HepG2 (cell line): ENCODE data around the gene GNA15. TPM values are rescaled to one million over a fixed set of nuclear protein-coding genes. Genes with fewer than 3 reads are reported as not detected.

Source experiments
- CBFB ChIP-seq: sonication (generic); formaldehyde crosslinking; IDR thresholded peaks from 2 replicates; pipeline ENCODE4 v1.4.0; 2020; ENCODE audit warnings: missing genetic modification reagents
- EHMT2 ChIP-seq: fragments of 200-600 bp; sonication (generic); IDR thresholded peaks from 2 replicates; pipeline ENCODE4 v1.7.0; 2017; ENCODE audit warnings: antibody characterized with exemption, low read depth, low read length, borderline replicate concordance
- MAFK ChIP-seq, 2 experiments: IDR thresholded peaks in 1 of 2; conservative IDR thresholded peaks in 1 of 2; 2 replicates each; pipeline ENCODE4 v1.6.1; 2011; ENCODE audit warnings: improper control_type of control experiment in 2 of 2, low read length in 2 of 2
- MTA3 ChIP-seq: sonication (generic); formaldehyde crosslinking; IDR thresholded peaks from 2 replicates; pipeline ENCODE4 v1.4.0; 2020; ENCODE audit warnings: missing genetic modification reagents
- NFE2L2 ChIP-seq: fragments of 150-350 bp; IDR thresholded peaks from 2 replicates; pipeline ENCODE4 v1.6.1; 2014; ENCODE audit warnings: low read length
- NFIB ChIP-seq: sonication (generic); formaldehyde crosslinking; IDR thresholded peaks from 2 replicates; pipeline ENCODE4 v1.9.0; 2021; ENCODE audit warnings: missing genetic modification reagents, mild to moderate bottlenecking, borderline replicate concordance
- SP140L ChIP-seq: sonication (generic); formaldehyde crosslinking; IDR thresholded peaks from 2 replicates; pipeline ENCODE4 v1.4.0; 2020; ENCODE audit warnings: missing genetic modification reagents, borderline replicate concordance
- SSRP1 ChIP-seq: IDR thresholded peaks from 2 replicates; pipeline ENCODE4 v1.6.1; 2016; ENCODE audit warnings: control low read depth
- SYNCRIP ChIP-seq: fragments of 200-400 bp; formaldehyde crosslinking; IDR thresholded peaks from 2 replicates; pipeline ENCODE4 v1.6.1; 2018; ENCODE audit warnings: mild to moderate bottlenecking, low read depth, low read length; ENCODE audit not compliant: insufficient read depth
- TRIM24 ChIP-seq: sonication (generic); formaldehyde crosslinking; IDR thresholded peaks from 2 replicates; pipeline ENCODE4 v1.8.0; 2022; ENCODE audit warnings: mild to moderate bottlenecking, missing genetic modification reagents
- ZNF367 ChIP-seq: sonication (generic); formaldehyde crosslinking; IDR thresholded peaks from 2 replicates; pipeline ENCODE4 v1.4.0; 2020; ENCODE audit warnings: missing genetic modification reagents, borderline replicate concordance
- ZNF547 ChIP-seq: sonication (generic); formaldehyde crosslinking; IDR thresholded peaks from 2 replicates; pipeline ENCODE4 v1.5.1; 2020; ENCODE audit warnings: mild to moderate bottlenecking, missing genetic modification reagents
- ZNF562 ChIP-seq: sonication (generic); formaldehyde crosslinking; IDR thresholded peaks from 2 replicates; pipeline ENCODE4 v1.8.0; 2022; ENCODE audit warnings: missing genetic modification reagents, borderline replicate concordance
- ZNF567 ChIP-seq: sonication (generic); formaldehyde crosslinking; IDR thresholded peaks from 2 replicates; pipeline ENCODE4 v1.8.1; 2023; ENCODE audit warnings: mild to moderate bottlenecking, missing genetic modification reagents, borderline replicate concordance
- ZNF605 ChIP-seq: sonication (generic); formaldehyde crosslinking; IDR thresholded peaks from 2 replicates; pipeline ENCODE4 v1.8.0; 2022; ENCODE audit warnings: mild to moderate bottlenecking, missing genetic modification reagents
- polyA plus RNA-seq, 8 experiments: library from polyadenylated mRNA; depleted of rRNA in 3 of 8; stranded (reverse) in 7 of 8; unstranded in 1 of 8; fragments of >200 nt; fragmentation: Illumina TruSeq in 4 of 8; extraction: Trizol in 4 of 8; gene quantifications; 2 replicates each; pipeline versions ENCODE4 v1.2.1 to v1.2.3, GENCODE V29; 2011 to 2016; ENCODE audit warnings: low read depth in 4 of 8, missing spikeins in 1 of 8, mixed read lengths in 1 of 8; ENCODE audit not compliant: insufficient read depth in 1 of 8
- total RNA-seq, 5 experiments: library from RNA; depleted of rRNA; stranded (reverse); fragments of >200 nt; fragmentation: Illumina TruSeq; extraction: Trizol; gene quantifications; 2 replicates each; pipeline ENCODE4 v1.2.3, GENCODE V29; 2016; ENCODE audit warnings: low read depth in 1 of 5
- TF ChIP-seq, protein P1 (sequence below): sonication (generic); formaldehyde crosslinking; IDR thresholded peaks from 2 replicates; pipeline ENCODE4 v1.5.0; 2020; ENCODE audit warnings: missing genetic modification reagents
- TF ChIP-seq, protein P2 (sequence below): sonication (generic); formaldehyde crosslinking; IDR thresholded peaks from 2 replicates; pipeline ENCODE4 v1.5.0; 2020; ENCODE audit warnings: mild to moderate bottlenecking, low read depth, missing genetic modification reagents, borderline replicate concordance
- TF ChIP-seq, protein P3 (sequence below): sonication (generic); formaldehyde crosslinking; IDR thresholded peaks from 2 replicates; pipeline ENCODE4 v1.8.1; 2023; ENCODE audit warnings: mild to moderate bottlenecking, missing genetic modification reagents, borderline replicate concordance
- TF ChIP-seq, protein P4 (sequence below): sonication (generic); formaldehyde crosslinking; IDR thresholded peaks from 2 replicates; pipeline ENCODE4 v1.5.0; 2020; ENCODE audit warnings: mild to moderate bottlenecking, missing genetic modification reagents
- TF ChIP-seq, protein P5 (sequence below): sonication (generic); formaldehyde crosslinking; IDR thresholded peaks from 2 replicates; pipeline ENCODE4 v1.5.1; 2020; ENCODE audit warnings: missing genetic modification reagents, mild to moderate bottlenecking, borderline replicate concordance
- TF ChIP-seq, protein P6 (sequence below): sonication (generic); formaldehyde crosslinking; IDR thresholded peaks from 2 replicates; pipeline ENCODE4 v1.4.0; 2020; ENCODE audit warnings: mild to moderate bottlenecking, missing genetic modification reagents
- TF ChIP-seq, protein P7 (sequence below): sonication (generic); formaldehyde crosslinking; IDR thresholded peaks from 2 replicates; pipeline ENCODE4 v1.8.0; 2022; ENCODE audit warnings: missing genetic modification reagents, mild to moderate bottlenecking, borderline replicate concordance

Gene GNA15
- total and polyA plus RNA-seq, 2 of the 13 experiments (the other 11 are each of a cell fraction or from before 2014, with no cell fraction given) = not detected

DNA sequence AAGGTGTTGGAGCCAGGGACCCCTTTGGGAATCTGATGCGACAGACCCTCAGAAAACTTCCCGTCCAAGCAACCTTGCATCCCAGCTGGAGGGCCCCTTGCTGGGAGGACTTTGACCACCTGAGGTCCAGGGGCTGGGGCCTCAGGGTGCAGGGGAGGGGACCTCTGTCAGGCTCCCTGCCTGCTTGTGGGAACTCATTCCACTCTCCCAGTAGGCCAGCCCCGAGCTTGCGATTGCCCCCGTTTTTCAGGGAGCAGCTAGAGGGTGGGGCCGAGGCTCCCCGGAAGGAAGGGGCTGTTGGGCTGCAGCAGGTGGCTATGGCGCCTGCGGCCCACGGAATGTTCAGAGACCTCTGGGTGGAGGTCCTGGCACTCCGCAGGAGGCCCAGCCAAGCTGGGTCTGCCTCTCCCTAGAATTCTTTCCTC, 38.9 kb upstream of the GNA15 start (continued):
- TF ChIP-seq, protein P1, sequence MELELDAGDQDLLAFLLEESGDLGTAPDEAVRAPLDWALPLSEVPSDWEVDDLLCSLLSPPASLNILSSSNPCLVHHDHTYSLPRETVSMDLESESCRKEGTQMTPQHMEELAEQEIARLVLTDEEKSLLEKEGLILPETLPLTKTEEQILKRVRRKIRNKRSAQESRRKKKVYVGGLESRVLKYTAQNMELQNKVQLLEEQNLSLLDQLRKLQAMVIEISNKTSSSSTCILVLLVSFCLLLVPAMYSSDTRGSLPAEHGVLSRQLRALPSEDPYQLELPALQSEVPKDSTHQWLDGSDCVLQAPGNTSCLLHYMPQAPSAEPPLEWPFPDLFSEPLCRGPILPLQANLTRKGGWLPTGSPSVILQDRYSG (CRISPR knock-in tag) = no peak
- TF ChIP-seq, protein P2, sequence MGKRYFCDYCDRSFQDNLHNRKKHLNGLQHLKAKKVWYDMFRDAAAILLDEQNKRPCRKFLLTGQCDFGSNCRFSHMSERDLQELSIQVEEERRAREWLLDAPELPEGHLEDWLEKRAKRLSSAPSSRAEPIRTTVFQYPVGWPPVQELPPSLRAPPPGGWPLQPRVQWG (CRISPR knock-in tag) = no peak
- no peak for TF ChIP-seq CBFB (CRISPR knock-in tag)
- no peak for TF ChIP-seq MAFK (conservative IDR thresholded peaks at IDR 0.05 in 1 of 2, IDR thresholded peaks at IDR 0.05 in 1 of 2; ENCODE audit: low read length in 2 of 2)
- no peak for TF ChIP-seq ZNF567 (CRISPR knock-in tag)
- 0 out of 2 replicates have a peak, but pooled peaks have one; percentile 49 for TF ChIP-seq ZNF547 (CRISPR knock-in tag)
- TF ChIP-seq SP140L (CRISPR knock-in tag) = no peak
- TF ChIP-seq EHMT2 = no peak
- no peak for TF ChIP-seq ZNF367 (CRISPR knock-in tag)
- TF ChIP-seq, protein P3, sequence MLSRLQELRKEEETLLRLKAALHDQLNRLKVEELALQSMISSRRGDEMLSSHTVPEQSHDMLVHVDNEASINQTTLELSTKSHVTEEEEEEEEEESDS = no peak
- TF ChIP-seq, protein P4, sequence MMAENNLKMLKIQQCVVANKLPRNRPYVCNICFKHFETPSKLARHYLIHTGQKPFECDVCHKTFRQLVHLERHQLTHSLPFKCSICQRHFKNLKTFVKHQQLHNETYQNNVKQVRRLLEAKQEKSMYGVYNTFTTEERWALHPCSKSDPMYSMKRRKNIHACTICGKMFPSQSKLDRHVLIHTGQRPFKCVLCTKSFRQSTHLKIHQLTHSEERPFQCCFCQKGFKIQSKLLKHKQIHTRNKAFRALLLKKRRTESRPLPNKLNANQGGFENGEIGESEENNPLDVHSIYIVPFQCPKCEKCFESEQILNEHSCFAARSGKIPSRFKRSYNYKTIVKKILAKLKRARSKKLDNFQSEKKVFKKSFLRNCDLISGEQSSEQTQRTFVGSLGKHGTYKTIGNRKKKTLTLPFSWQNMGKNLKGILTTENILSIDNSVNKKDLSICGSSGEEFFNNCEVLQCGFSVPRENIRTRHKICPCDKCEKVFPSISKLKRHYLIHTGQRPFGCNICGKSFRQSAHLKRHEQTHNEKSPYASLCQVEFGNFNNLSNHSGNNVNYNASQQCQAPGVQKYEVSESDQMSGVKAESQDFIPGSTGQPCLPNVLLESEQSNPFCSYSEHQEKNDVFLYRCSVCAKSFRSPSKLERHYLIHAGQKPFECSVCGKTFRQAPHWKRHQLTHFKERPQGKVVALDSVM = no peak
- TF ChIP-seq NFE2L2 = no peak
- TF ChIP-seq NFIB = no peak
- TF ChIP-seq MTA3 = no peak
- no peak for TF ChIP-seq ZNF562
- TF ChIP-seq ZNF605 (CRISPR knock-in tag) = peak; percentile 43; the same call in 1 of the 2 replicates
- TF ChIP-seq, protein P5, sequence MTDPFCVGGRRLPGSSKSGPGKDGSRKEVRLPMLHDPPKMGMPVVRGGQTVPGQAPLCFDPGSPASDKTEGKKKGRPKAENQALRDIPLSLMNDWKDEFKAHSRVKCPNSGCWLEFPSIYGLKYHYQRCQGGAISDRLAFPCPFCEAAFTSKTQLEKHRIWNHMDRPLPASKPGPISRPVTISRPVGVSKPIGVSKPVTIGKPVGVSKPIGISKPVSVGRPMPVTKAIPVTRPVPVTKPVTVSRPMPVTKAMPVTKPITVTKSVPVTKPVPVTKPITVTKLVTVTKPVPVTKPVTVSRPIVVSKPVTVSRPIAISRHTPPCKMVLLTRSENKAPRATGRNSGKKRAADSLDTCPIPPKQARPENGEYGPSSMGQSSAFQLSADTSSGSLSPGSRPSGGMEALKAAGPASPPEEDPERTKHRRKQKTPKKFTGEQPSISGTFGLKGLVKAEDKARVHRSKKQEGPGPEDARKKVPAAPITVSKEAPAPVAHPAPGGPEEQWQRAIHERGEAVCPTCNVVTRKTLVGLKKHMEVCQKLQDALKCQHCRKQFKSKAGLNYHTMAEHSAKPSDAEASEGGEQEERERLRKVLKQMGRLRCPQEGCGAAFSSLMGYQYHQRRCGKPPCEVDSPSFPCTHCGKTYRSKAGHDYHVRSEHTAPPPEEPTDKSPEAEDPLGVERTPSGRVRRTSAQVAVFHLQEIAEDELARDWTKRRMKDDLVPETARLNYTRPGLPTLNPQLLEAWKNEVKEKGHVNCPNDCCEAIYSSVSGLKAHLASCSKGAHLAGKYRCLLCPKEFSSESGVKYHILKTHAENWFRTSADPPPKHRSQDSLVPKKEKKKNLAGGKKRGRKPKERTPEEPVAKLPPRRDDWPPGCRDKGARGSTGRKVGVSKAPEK = no peak
- 0 out of 2 replicates have a peak, but pooled peaks have one; percentile 11 for TF ChIP-seq SSRP1 (CRISPR knock-in tag)
- TF ChIP-seq, protein P6, sequence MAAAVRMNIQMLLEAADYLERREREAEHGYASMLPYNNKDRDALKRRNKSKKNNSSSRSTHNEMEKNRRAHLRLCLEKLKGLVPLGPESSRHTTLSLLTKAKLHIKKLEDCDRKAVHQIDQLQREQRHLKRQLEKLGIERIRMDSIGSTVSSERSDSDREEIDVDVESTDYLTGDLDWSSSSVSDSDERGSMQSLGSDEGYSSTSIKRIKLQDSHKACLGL = no peak; the same call in 1 of the 2 replicates
- TF ChIP-seq TRIM24 (CRISPR knock-in tag) = no peak
- no peak for TF ChIP-seq SYNCRIP
- TF ChIP-seq, protein P7, sequence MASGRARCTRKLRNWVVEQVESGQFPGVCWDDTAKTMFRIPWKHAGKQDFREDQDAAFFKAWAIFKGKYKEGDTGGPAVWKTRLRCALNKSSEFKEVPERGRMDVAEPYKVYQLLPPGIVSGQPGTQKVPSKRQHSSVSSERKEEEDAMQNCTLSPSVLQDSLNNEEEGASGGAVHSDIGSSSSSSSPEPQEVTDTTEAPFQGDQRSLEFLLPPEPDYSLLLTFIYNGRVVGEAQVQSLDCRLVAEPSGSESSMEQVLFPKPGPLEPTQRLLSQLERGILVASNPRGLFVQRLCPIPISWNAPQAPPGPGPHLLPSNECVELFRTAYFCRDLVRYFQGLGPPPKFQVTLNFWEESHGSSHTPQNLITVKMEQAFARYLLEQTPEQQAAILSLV (CRISPR knock-in tag) = no peak
